Aorta (tissue), 5 donors: ENCODE measurements around the gene ZNF672. TPM values are rescaled to one million over a fixed set of nuclear protein-coding genes. Genes with fewer than 3 reads are reported as not detected.
A peak's percentile ranks its signal among the peaks of the same experiment; 100 is the strongest.
"Not testable (repeated sequence)": the region's sequence is repeated elsewhere in the genome, so short reads cannot be mapped to it uniquely, and the experiment has no call there.

Source experiments
- ATAC-seq: fragments of 200-7000 bp; cut with Tn5 transposase; one replicate; pipeline ENCODE4 v1.9.1; 2022; ENCODE audit warnings: moderate library complexity; ENCODE audit not compliant: low FRiP score
- DNase-seq, 2 donors: peaks; one replicate each; pipeline ENCODE4 v3.0.0-alpha.2; 2020
- H3K27ac ChIP-seq, 2 donors: one replicate each; pipeline ENCODE4 v1.5.1; 2013; ENCODE audit warnings: low read length in 2 of 2, mild to moderate bottlenecking in 2 of 2, moderate library complexity in 2 of 2, control low read depth in 1 of 2, inconsistent platforms in 1 of 2, low read depth in 1 of 2
- H3K27me3 ChIP-seq, 2 donors: one replicate each; pipeline ENCODE4 v1.6.1; 2013; ENCODE audit warnings: control low read depth in 1 of 2, low read length in 1 of 2, mild to moderate bottlenecking in 1 of 2, moderate library complexity in 1 of 2; ENCODE audit not compliant: insufficient read depth in 2 of 2, control insufficient read depth in 1 of 2
- H3K36me3 ChIP-seq, 2 donors: one replicate each; pipeline ENCODE4 v1.6.1; 2013; ENCODE audit warnings: control low read depth in 1 of 2, low read length in 1 of 2, mild to moderate bottlenecking in 1 of 2; ENCODE audit not compliant: insufficient read depth in 2 of 2, control insufficient read depth in 1 of 2
- H3K4me1 ChIP-seq, 2 donors: one replicate each; pipeline ENCODE4 v1.6.1; 2013; ENCODE audit warnings: low read length in 2 of 2, control low read depth in 1 of 2, mild to moderate bottlenecking in 1 of 2, moderate library complexity in 1 of 2; ENCODE audit not compliant: insufficient read depth in 2 of 2, control insufficient read depth in 1 of 2
- H3K4me3 ChIP-seq, 2 donors: one replicate each; pipeline ENCODE4 v1.5.1; 2013; ENCODE audit warnings: low read length in 2 of 2, control low read depth in 1 of 2, mild to moderate bottlenecking in 1 of 2
- H3K9me3 ChIP-seq: one replicate; pipeline ENCODE4 v1.6.1; 2013; ENCODE audit warnings: mild to moderate bottlenecking, low read length; ENCODE audit not compliant: control insufficient read depth
- WGBS, 2 donors: extraction: QIAGEN DNeasy Blood & Tissue Kit; methylation state at CpG; one replicate each; pipeline ENCODE4 v1.1.7; 2013; 5-methylcytosine and 5-hydroxymethylcytosine counted together
- intact Hi-C, 2 donors: fragments of 100-400 bp; cut with DNase I; formaldehyde crosslinking; loops; one replicate each; pipeline versions ENCODE4 v1.14.2 to v1.15.0; 2022
- polyA plus RNA-seq, 2 donors: library from polyadenylated mRNA; stranded (reverse); fragments of 200-250 nt; gene quantifications; one replicate each; pipeline ENCODE4 v1.2.3, GENCODE V29; 2013
- total RNA-seq, 2 donors: library from RNA; stranded (reverse); fragmentation: NEBNext Ultra II Directional; extraction: Animal tissue kit (Norgen Biotek cat#: 25700); gene quantifications; one replicate each; pipeline ENCODE4 v1.2.1, GENCODE V29; 2021
- donor health status: healthy with polysubstance abuse.
- donor health status: Bipolar disorder and iron deficiency.
- donor health status: DM: no; HTN: no; CAD: no.
- donor health status: DM: no; HTN: no; CAD: no.
- donor health status: DM: yes; HTN: yes; CAD: no.

ZNF672 gene
- total and polyA plus RNA-seq, 4 donors: 5.1 to 30.5 (median 14.9) TPM

GRCh38 chr1:248800459-248800858, 37.6 kb upstream of the ZNF672 start:
- no peak for DNase-seq
- ATAC-seq: no peak
- WGBS, 2 donors: 70 to 77% methylated on average over 3 of the region's 3 CpGs
- intact Hi-C loops: no loop called here
- H3K27ac ChIP-seq: no peak overlapping the region
- no peaks in the 10 kb centered on the region for H3K36me3 ChIP-seq
- no peak overlapping the region for H3K4me3 ChIP-seq
- H3K9me3 ChIP-seq: peaks cover 4% of the 10 kb centered on the region
- no peaks in the 10 kb centered on the region for H3K27me3 ChIP-seq
- no peaks in the 10 kb centered on the region for H3K4me1 ChIP-seq

DNA sequence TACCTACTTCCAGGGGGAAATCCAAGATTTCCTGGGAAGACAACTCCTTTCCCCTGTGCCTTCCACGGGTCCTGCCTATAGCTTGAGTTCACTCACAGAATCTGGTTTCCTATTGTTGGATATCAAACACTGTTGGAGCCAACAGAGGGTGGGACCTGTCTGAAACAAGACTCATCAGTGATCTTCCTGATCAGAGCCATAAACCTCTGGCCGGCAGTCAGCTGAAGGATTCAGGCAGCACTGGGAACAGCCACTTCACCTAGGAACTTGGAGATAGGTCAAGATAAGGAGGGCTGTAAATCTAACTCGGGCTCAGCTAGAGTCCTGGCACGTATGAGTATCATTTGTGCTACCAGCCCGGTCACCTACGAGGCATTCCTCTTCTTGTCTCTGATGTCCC, 35.6 kb upstream of the ZNF672 start:
- DNase-seq (no peak), ATAC-seq (no peak)
- Histone ChIP-seq H3K4me3 (no peak overlapping the region), H3K36me3 (no peaks in the 10 kb centered on the region), H3K27ac (no peak overlapping the region), H3K4me1 (no peaks in the 10 kb centered on the region), H3K9me3 (no peaks in the 10 kb centered on the region), H3K27me3 (no peaks in the 10 kb centered on the region)
- intact Hi-C loops: no loop called here
- 84 to 86% methylated on average over 6 of the region's 6 CpGs for WGBS, 2 donors

- H3K36me3 ChIP-seq, H3K27ac ChIP-seq, H3K27me3 ChIP-seq, ATAC-seq, H3K4me3 ChIP-seq, H3K4me1 ChIP-seq, intact Hi-C loops, H3K9me3 ChIP-seq, DNase-seq: not testable (repeated sequence)
- 86 to 89% methylated on average over 15 of the region's 15 CpGs for WGBS, 2 donors
Observed at GRCh38 chr1:248803501-248803900, 34.5 kb upstream of the ZNF672 start.

GRCh38 chr1:248804771-248805681, 33.0 kb upstream of the ZNF672 start:
- H3K4me3 ChIP-seq: no peak overlapping the region
- H3K27me3 ChIP-seq: no peaks in the 10 kb centered on the region
- 61% methylated on average over 10 of the region's 10 CpGs for WGBS, 2 donors
- H3K27ac ChIP-seq: no peak overlapping the region
- DNase-seq (no peak), ATAC-seq (peak; percentile 59)
- H3K36me3 ChIP-seq: no peaks in the 10 kb centered on the region
- H3K4me1 ChIP-seq: no peaks in the 10 kb centered on the region
- intact Hi-C loops: loop anchor here in 1 of 2 donors (5.0 kb wide), 1 partner anchor 183 kb away; no protein-coding TSS in a partner anchor
- H3K9me3 ChIP-seq: no peaks in the 10 kb centered on the region

DNA sequence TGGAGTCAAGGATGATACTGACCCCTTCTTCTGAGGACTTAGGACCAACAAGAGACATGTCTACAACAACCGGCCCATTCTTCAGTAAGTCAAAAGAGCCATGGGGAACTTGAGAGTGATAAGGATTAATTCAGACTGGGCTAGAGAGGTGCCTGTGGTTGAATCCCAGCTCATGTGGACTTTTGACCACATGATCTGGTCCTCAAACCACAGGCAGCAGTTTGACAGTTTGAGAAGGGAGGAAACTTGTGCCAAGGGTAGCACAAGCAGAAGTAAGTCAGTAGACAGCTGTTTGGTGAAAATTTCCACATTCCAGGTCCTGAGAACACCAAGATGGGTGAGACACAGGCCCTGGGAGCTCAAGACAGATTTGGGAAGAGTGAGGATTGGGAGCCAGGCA, 32.1 kb upstream of the ZNF672 start:
- ATAC-seq: no peak

GRCh38 chr1:248807067-248807737, 30.8 kb upstream of the ZNF672 start:
- no peak overlapping the region for H3K27ac ChIP-seq
- 42 to 46% methylated on average over 15 of the region's 15 CpGs for WGBS, 2 donors
- H3K27me3 ChIP-seq: no peaks in the 10 kb centered on the region
- no peak for ATAC-seq
- no peaks in the 10 kb centered on the region for H3K36me3 ChIP-seq
- no peaks in the 10 kb centered on the region for H3K9me3 ChIP-seq
- intact Hi-C loops: loop anchor here in 1 of 2 donors (5.0 kb wide), 1 partner anchor 185 kb away; no protein-coding TSS in a partner anchor
- peak in 1 of 2 donors; percentile 78 for DNase-seq
- no peaks in the 10 kb centered on the region for H3K4me1 ChIP-seq
- H3K4me3 ChIP-seq: no peak overlapping the region

More for the DNA sequence above, 32.1 kb upstream of the ZNF672 start:
- intact Hi-C loops: loop anchor here in 1 of 2 donors (5.0 kb wide), 1 partner anchor 184 kb away; no protein-coding TSS in a partner anchor
- no peaks in the 10 kb centered on the region for H3K4me1 ChIP-seq
- no peaks in the 10 kb centered on the region for H3K9me3 ChIP-seq
- no peak for DNase-seq
- no peaks in the 10 kb centered on the region for H3K27me3 ChIP-seq
- WGBS, 2 donors: 67 to 84% methylated on average over 1 of the region's 1 CpG
- H3K27ac ChIP-seq: no peak overlapping the region
- H3K36me3 ChIP-seq: no peaks in the 10 kb centered on the region
- H3K4me3 ChIP-seq: no peak overlapping the region

- intact Hi-C loops: loop anchor here in 1 of 2 donors (5.0 kb wide), 1 partner anchor 187 kb away; no protein-coding TSS in a partner anchor
- ATAC-seq: no peak
Observed at GRCh38 chr1:248808876-248809275, 29.1 kb upstream of the ZNF672 start.

GRCh38 chr1:248810000-248810726, 27.9 kb upstream of the ZNF672 start:
- intact Hi-C loops: loop anchor here in 1 of 2 donors (5.0 kb wide), 1 partner anchor 188 kb away; no protein-coding TSS in a partner anchor
- H3K4me1 ChIP-seq: no peaks in the 10 kb centered on the region
- 82 to 85% methylated on average over 10 of the region's 10 CpGs for WGBS, 2 donors
- peaks cover 3 to 8% of the 10 kb centered on the region in 2 donors for H3K36me3 ChIP-seq
- ATAC-seq (no peak), DNase-seq (no peak)
- H3K27me3 ChIP-seq: no peaks in the 10 kb centered on the region
- no peak overlapping the region for H3K27ac ChIP-seq
- no peak overlapping the region for H3K4me3 ChIP-seq
- H3K9me3 ChIP-seq: no peaks in the 10 kb centered on the region

More at GRCh38 chr1:248808876-248809275, 29.1 kb upstream of the ZNF672 start:
- Histone ChIP-seq H3K4me1 (no peaks in the 10 kb centered on the region), H3K4me3 (no peak overlapping the region), H3K9me3 (no peaks in the 10 kb centered on the region), H3K27me3 (no peaks in the 10 kb centered on the region), H3K27ac (no peak overlapping the region), H3K36me3 (peaks cover 0 to 5% of the 10 kb centered on the region in 2 donors)
- WGBS, 2 donors: 79 to 81% methylated on average over 9 of the region's 9 CpGs
- DNase-seq: no peak
